GM21717 (cell line): Measurements from ENCODE around the gene PRKCA.

ENCODE experiments used
- ATAC-seq: cut with Tn5 transposase; IDR thresholded peaks from one replicate; pipeline ENCODE4 v1.9.1; 2021; ENCODE audit warnings: mild to moderate bottlenecking, moderate library complexity; ENCODE audit not compliant: unreplicated experiment

Gene PRKCA

DNA sequence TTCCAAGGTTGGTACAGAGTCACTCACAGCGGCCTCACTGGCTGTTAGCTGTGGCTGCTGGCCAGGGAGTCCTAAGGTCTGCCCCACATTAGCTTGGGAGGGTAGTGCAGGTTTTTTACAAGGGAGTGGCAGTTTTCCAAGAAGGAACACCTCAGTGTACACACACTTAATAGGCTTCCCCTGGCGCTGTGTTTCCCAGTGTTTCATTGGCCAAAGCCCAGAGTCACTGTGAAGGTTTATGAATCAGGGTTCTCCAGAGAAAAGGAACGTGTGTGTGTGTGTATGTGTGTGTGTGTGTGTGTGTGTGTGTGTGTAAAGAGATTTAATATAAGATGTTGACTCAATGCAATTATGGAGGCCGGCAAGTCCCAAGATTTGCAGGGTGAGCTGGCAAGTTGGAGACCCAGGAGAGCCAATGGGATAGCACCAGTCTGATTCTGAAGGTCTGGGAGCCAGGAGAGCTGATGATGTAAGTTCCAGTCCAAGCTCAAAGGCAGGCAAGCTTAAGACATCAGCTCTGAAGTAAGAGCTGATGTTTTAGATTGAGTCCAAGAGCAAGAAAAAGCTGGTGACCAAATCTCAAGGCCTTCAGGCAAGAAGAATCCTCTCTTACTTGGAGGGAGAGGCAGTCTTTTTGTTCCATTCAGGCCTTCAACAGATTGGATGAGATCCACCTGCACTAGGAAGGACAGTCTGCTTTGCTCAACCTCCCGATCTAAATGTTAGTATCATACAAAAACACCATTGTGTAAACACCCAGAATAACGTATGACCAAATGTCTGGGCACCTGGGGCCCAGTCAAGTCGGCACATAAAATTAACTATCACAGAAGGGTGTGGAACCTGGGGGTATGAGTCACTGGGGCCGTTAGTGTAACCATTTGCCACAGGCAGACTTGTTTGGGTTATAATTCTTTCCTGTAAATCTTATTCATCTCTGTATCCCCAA lies 206.8 kb downstream of the PRKCA start:
- no peak for ATAC-seq

- ATAC-seq = no peak
Measured at GRCh38 chr17:66509926-66510325, 207.5 kb downstream of the PRKCA start.

DNA sequence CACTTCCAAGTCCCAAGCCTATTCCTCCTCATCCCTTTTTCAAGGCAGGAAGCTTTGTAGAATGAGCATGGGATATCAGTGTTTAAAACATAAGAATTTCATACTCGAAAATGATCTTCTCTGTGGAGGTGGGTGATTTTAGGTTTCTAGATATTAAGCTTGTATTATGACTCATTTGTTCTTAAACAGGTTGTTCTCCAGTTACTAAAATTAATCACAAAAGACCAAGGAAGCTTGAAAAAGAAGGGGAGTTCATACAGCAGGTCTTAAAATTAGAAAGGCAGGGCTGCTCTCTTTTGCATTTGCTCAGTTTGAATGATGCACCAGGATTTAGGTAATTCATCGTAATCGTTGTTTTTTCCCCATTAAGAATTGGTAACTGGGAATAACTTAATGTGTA lies 208.7 kb downstream of the PRKCA start:
- ATAC-seq = no peak

DNA sequence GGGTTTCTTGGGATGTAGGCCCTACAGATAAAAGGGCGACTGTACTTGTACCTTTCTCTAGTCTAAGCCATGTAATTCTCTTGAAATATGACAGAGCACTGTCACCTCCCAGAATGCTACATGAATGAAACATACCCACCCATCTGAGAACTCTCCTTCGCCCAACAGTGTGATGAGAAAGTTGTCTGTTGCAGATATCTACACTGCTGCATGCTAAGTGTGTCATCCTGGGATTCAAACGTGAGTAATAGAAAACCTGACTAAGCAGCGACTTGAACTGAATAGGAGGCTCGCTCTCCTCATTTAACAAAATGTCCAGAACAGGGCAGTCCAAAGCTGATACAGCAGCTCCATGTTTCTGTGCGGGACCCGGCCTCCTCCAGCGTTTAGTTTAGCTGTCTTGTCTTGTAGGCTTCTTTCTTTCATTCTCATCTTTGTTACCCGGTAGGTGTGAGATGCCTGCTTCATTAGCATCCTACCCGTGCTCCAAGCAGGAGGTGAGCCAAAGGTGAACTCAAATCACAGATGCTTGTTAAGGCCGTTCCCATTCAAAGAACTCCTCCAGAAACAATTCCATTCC lies 211.9 kb downstream of the PRKCA start:
- ATAC-seq = no peak

DNA sequence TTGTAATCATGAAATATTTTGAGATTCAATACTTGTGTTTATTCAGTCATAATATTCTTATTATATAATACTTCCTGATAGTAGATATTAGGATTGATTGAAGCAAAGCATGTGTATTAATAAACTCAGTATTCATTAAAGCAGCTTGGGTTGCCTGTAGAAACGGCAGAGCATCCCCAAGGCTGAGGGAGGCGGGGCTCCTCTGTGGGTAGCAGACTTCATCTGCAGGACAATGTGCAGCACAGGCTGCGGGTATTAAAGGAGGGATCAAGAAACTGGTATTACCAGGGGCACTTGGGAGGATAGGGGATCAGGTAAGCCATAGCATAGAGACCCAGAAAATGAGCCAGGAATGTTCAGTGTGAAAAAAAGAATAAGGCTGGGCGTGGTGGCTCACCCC lies 213.6 kb downstream of the PRKCA start:
- ATAC-seq = no peak

- no peak for ATAC-seq
Measured at GRCh38 chr17:66517336-66518009, 215.1 kb downstream of the PRKCA start.

DNA sequence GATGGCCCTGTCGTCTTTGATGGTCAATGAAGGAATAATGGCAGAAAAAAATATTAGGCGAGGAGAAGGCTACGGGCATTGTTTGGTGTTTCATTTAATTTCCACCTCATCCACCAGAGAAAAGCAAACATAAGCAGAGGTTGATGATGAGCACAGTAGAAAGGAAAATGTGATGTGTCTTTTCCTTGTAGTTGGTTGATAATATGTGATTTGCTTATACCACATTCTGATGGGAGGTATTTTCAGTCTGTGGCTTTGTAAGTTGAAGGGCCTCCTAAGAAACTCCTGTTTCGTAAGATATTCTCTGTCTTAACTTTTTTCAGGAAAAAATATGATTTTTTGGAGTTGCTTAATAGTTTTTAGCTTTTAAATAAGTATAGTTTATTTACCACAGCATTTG lies 215.7 kb downstream of the PRKCA start:
- ATAC-seq = no peak

- no peak for ATAC-seq
Measured at GRCh38 chr17:66518677-66519076, 216.3 kb downstream of the PRKCA start.

DNA sequence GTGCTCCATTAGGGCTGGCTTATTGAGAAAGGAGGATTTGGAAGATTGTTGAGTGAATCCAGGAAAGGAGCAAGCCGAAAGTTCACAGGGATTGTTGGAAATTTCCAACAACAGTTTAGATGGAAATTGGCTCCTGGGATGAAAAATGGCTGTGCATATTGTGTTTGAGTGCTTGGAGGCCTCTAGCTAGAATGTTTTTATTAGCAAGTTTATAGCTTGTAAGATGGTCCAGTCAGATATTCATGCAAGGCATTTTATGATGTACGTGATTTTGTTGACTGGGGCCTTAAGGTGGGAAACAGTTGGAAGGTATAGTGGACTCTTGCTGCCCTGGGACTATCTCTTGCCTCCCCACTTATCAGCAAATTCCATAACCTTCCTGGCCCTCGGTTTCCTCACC lies 216.7 kb downstream of the PRKCA start:
- no peak for ATAC-seq

- no peak for ATAC-seq
Measured at GRCh38 chr17:66520999-66521398, 218.6 kb downstream of the PRKCA start.

DNA sequence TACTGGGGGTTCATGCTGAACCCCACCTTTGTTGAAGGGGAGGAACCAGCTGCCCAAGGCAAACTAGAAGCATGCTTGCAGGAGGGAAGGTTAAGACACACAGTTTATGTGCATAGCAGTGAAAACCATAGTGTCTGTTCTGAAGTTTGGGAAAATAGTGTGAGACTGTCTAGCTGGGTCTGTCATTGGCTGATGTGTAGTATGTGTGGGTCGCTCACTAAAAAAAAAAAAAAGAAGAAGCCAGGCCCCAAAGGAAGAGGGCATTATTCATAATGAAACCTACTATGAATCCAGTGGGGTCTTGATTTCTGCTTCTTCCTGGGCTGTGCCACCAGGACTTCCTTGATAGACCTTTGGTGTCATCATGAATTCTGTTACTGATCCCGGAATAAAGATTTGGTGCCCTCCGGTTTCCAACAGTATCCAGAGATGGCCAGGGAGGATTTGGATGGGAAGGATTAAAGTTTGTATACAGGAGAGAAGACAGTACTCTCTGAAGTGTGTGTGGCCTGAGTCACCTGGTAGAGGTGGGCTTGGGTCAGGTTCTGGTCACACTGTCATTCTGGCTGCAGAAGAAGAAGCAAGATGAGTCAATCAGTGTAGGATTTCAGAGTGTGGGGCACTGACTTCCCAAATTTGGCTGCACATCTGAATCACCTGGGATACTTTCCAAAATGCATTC lies 220.3 kb downstream of the PRKCA start:
- no peak for ATAC-seq

DNA sequence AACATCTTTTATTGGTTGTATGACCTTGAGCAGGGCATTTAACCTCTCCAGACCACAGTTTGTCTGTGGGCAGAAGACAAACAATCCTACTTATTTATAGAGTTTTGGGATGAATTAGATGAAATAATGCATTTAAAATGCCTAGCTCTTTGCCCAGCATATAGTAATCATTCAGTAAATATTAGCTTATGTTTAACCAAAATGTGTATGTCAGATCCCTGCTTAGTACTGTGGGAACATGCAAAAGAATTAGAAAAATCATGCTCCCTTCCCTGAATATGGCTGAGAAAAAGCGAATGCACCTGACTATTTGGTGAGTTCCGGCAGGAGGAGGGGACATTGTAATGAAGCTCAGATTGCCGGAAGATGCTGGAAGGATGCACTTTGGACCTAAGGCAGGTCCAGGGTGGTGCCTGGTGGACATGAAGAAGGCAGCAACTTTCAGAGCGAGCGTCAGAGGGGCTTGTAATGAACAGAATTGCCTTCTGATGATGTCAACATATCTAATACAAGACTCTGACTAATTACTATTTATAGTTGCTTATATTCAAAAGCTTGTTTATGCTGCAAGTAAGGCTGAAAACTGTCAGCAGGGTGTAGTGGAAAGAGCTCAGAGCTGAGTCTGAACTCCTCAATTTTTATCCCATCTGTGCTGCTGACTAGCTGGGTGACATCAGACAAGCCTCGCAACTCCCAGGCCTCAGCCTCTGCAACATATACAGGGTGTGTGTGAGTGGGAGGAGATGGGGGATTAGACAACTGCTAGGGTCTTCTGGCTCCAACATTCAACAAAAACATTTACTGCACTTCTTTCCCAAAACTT lies 221.2 kb downstream of the PRKCA start:
- ATAC-seq = no peak

GRCh38 chr17:66524877-66525276 lies 222.5 kb downstream of the PRKCA start:
- ATAC-seq = no peak

DNA sequence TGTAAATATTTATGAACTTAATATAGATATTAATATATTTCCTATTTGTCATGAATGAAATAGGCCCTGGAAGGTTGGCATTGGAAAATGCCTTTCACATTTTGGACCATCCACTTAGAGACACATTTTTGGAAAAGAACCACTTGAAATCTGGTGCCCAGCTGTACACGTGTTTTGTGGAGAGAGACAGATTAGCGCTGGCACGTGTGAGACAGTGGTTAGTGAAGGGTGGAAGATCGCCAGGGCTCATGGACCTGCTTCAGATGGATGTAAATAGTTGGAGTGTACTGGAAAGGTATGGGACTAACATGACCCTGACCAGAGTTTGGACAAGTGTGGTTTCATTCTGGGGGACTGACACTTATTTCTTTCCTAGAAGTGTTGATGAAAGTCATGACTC lies 222.9 kb downstream of the PRKCA start:
- no peak for ATAC-seq

DNA sequence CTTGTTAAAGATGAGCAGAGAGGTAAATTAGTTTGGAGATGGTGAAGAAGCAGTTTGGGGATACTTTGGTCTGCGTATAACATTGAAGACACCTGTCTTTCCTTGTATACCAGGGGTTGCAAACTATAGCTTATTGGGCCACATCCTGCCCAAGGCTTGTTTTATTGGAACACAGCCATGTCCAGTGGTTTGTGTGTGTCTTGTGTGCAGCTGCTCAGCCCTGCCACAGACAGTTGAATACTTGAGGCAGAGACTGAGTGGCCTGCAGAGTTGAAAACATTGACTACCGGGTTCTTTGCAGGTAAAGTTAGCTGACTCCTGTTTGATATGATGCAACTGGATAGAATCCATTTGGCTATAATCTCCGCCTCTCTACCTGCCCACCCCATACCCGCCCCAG lies 224.4 kb downstream of the PRKCA start:
- ATAC-seq = no peak

DNA sequence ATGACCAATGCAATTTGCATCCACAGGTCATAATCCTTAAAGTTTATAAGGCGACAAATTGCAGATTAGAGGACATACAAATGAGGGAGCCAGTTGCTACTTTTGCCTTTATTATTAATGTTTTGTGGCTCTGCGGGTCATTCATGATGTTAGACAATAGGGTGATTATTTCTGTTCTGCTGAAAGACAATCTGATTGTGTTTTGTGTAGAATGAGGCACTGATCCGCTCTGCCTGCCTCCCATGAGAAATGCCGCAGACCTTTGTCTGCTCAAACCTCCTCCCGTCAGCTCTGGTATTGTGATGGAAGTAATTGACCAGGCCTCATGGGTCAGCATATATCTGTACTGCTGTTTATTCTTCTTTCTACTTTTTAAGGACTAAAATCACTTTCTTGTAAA lies 224.9 kb downstream of the PRKCA start:
- no peak for ATAC-seq

DNA sequence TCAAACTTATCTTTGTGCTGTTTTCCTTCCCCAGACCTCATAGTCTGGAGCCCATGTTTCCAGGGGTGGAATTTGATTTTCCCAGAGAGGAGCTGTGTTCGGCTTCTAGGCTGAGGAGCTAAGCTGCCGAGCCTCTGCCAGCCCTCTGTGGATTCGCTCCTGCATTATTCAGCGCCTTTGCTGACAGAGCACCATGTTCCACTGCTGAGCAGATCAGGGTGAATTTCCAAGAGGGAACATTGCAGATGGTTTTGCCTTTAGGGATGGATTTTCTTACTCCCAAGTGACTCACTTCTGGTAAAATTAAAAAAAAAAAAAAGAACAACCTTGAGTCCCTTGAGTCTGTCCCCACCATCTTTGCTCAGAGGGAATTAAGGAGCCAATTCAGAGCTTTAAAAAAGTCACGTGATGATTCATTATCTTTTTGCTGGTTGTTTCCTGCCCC lies 229.5 kb downstream of the PRKCA start:
- no peak for ATAC-seq

- no peak for ATAC-seq
Measured at GRCh38 chr17:66533572-66533971, 231.2 kb downstream of the PRKCA start.

GRCh38 chr17:66533986-66534385 lies 231.6 kb downstream of the PRKCA start:
- ATAC-seq = no peak

GRCh38 chr17:66535611-66536010 lies 233.2 kb downstream of the PRKCA start:
- no peak for ATAC-seq
